ENCODE measurements around the gene TMEM74B.

The TMEM74B gene

DNA sequence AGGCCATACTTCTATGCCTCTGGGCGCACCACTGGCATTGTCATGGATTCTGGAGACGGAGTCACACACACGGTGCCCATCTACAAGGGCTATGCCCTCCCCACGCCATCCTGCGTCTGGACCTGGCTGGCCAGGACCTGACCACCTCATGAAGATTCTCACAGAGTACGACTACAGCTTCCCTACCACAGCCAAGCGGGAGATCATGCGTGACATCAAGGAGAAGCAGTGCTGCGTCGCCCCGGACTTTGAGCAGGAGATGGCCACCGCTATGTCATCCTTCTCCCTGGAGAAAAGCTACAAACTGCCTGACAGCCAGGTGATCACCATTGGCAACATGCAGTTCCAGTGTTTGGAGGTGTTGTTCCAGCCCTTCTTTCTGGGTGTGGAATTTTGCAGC is 23.8 kb downstream of the TMEM74B start:
- Histone ChIP-seq H3K9me3 (ENCODE audit: severe bottlenecking) (no peaks in the 10 kb centered on the region), H3K27me3 (ENCODE audit: insufficient read depth, poor library complexity, severe bottlenecking) (no peaks in the 10 kb centered on the region), H3K4me3 (ENCODE audit: severe bottlenecking) (no peak overlapping the region), H3K4me1 (ENCODE audit: insufficient read depth, poor library complexity, severe bottlenecking) (no peaks in the 10 kb centered on the region), H3K27ac (ENCODE audit: poor library complexity, severe bottlenecking) (no peak overlapping the region), H3K36me3 (ENCODE audit: low read depth) (peaks cover 79% of the 10 kb centered on the region)
- DNase-seq (ENCODE audit: low spot score) (no peak), ATAC-seq (ENCODE audit: low read depth) (no peak)
- TF ChIP-seq, protein P1, sequence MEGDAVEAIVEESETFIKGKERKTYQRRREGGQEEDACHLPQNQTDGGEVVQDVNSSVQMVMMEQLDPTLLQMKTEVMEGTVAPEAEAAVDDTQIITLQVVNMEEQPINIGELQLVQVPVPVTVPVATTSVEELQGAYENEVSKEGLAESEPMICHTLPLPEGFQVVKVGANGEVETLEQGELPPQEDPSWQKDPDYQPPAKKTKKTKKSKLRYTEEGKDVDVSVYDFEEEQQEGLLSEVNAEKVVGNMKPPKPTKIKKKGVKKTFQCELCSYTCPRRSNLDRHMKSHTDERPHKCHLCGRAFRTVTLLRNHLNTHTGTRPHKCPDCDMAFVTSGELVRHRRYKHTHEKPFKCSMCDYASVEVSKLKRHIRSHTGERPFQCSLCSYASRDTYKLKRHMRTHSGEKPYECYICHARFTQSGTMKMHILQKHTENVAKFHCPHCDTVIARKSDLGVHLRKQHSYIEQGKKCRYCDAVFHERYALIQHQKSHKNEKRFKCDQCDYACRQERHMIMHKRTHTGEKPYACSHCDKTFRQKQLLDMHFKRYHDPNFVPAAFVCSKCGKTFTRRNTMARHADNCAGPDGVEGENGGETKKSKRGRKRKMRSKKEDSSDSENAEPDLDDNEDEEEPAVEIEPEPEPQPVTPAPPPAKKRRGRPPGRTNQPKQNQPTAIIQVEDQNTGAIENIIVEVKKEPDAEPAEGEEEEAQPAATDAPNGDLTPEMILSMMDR (IDR thresholded peaks at IDR 0.05; ENCODE audit: poor library complexity, severe bottlenecking) = no peak

- H3K9me3 ChIP-seq (ENCODE audit: severe bottlenecking) = no peaks in the 10 kb centered on the region
Observed at GRCh38 chr20:1160496-1160895, 24.3 kb downstream of the TMEM74B start.

DNA sequence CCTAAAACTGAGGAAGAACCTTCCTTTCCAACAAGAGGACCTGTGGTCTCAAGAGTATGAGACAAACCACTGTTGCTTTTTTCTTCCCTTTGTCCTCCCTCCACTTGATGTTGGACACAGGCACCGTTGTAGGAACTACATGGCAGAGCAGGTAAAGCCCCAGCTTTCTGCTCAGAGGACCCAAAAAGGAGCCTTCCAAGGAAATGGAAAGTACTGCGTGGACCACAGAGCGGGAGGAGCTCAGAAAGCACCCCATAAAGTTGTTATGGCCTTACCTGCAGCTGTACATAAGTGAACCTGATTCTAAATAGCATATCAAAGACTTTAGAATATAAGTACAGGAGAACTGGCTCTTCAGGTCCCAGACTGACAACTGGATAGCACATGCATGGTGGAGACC is 29.4 kb downstream of the TMEM74B start:
- no peaks in the 10 kb centered on the region for H3K27me3 ChIP-seq (ENCODE audit: insufficient read depth, poor library complexity, severe bottlenecking)
- no peak overlapping the region for H3K4me3 ChIP-seq (ENCODE audit: severe bottlenecking)
- H3K9me3 ChIP-seq (ENCODE audit: severe bottlenecking) = no peaks in the 10 kb centered on the region
- H3K36me3 ChIP-seq (ENCODE audit: low read depth) = peaks cover 70% of the 10 kb centered on the region
- H3K4me1 ChIP-seq (ENCODE audit: insufficient read depth, poor library complexity, severe bottlenecking) = no peaks in the 10 kb centered on the region
- no peak overlapping the region for H3K27ac ChIP-seq (ENCODE audit: poor library complexity, severe bottlenecking)
- TF ChIP-seq, protein P1 (IDR thresholded peaks at IDR 0.05; ENCODE audit: poor library complexity, severe bottlenecking) = no peak
- DNase-seq (ENCODE audit: low spot score) (no peak), ATAC-seq (ENCODE audit: low read depth) (no peak)

More at GRCh38 chr20:1160496-1160895, 24.3 kb downstream of the TMEM74B start:
- ATAC-seq (ENCODE audit: low read depth) (no peak), DNase-seq (ENCODE audit: low spot score) (no peak)
- Histone ChIP-seq H3K27me3 (ENCODE audit: insufficient read depth, poor library complexity, severe bottlenecking) (no peaks in the 10 kb centered on the region), H3K27ac (ENCODE audit: poor library complexity, severe bottlenecking) (no peak overlapping the region), H3K4me3 (ENCODE audit: severe bottlenecking) (no peak overlapping the region), H3K36me3 (ENCODE audit: low read depth) (peaks cover 79% of the 10 kb centered on the region), H3K4me1 (ENCODE audit: insufficient read depth, poor library complexity, severe bottlenecking) (no peaks in the 10 kb centered on the region)
- TF ChIP-seq, protein P1 (IDR thresholded peaks at IDR 0.05; ENCODE audit: poor library complexity, severe bottlenecking) = no peak

DNA sequence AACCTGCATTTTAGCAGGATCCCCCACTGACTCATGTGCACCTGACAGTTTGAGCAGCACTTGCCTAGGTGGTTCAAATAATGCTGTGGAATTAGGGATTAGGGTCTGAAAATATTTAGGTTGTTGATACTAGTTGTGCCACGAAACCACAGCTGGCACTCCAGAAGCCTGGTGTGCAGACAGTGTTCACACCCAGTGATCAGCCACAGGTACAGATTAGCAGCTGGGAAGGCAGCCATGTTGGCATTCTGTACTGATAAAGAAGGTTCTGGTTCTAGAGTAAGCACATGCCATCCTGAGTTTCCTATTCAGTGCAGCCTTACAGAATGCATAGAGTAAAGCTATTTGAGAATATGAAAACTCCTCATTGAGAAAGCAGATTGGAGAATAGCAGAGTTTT is 30.1 kb downstream of the TMEM74B start:
- Histone ChIP-seq H3K9me3 (ENCODE audit: severe bottlenecking) (no peaks in the 10 kb centered on the region), H3K27me3 (ENCODE audit: insufficient read depth, poor library complexity, severe bottlenecking) (no peaks in the 10 kb centered on the region), H3K4me3 (ENCODE audit: severe bottlenecking) (no peak overlapping the region), H3K27ac (ENCODE audit: poor library complexity, severe bottlenecking) (no peak overlapping the region), H3K4me1 (ENCODE audit: insufficient read depth, poor library complexity, severe bottlenecking) (no peaks in the 10 kb centered on the region), H3K36me3 (ENCODE audit: low read depth) (peaks cover 64% of the 10 kb centered on the region)
- DNase-seq (ENCODE audit: low spot score) (no peak), ATAC-seq (ENCODE audit: low read depth) (no peak)
- TF ChIP-seq, protein P1 (IDR thresholded peaks at IDR 0.05; ENCODE audit: poor library complexity, severe bottlenecking) = no peak

GRCh38 chr20:1154226-1154625 is 30.6 kb downstream of the TMEM74B start:
- ATAC-seq (ENCODE audit: low read depth) = no peak
- no peak overlapping the region for H3K4me3 ChIP-seq (ENCODE audit: severe bottlenecking)
- no peaks in the 10 kb centered on the region for H3K9me3 ChIP-seq (ENCODE audit: severe bottlenecking)
- H3K27me3 ChIP-seq (ENCODE audit: insufficient read depth, poor library complexity, severe bottlenecking) = no peaks in the 10 kb centered on the region
- peaks cover 63% of the 10 kb centered on the region for H3K36me3 ChIP-seq (ENCODE audit: low read depth)
- H3K4me1 ChIP-seq (ENCODE audit: insufficient read depth, poor library complexity, severe bottlenecking) = no peaks in the 10 kb centered on the region
- TF ChIP-seq, protein P1 (IDR thresholded peaks at IDR 0.05; ENCODE audit: poor library complexity, severe bottlenecking) = no peak
- no peak overlapping the region for H3K27ac ChIP-seq (ENCODE audit: poor library complexity, severe bottlenecking)
- DNase-seq (ENCODE audit: low spot score) = no peak
